PC-3 (cell line): Measurements from ENCODE around the gene TSPEAR. TPM values are rescaled to one million over a fixed set of nuclear protein-coding genes. Genes with fewer than 3 reads are reported as not detected.

Source experiments
- ATAC-seq: fragments of 200-7000 bp; cut with Tn5 transposase; 2 replicates; pipeline ENCODE4 v1.9.1; 2020; ENCODE audit warnings: mild to moderate bottlenecking, moderate library complexity
- BruUV-seq: library from RNA; stranded (reverse); fragments of 400-500 nt; replicated peaks from 2 replicates; lab custom pipeline; 2021; lab: Mats Ljungman, UMichigan
- CTCF ChIA-PET: fragments of 300-600 bp; sonication (Branson Sonifier 250); formaldehyde crosslinking; loops from one replicate; lab custom pipeline; 2022; ENCODE audit warnings: antibody characterized with exemption; lab: Charles Lee
- POLR2A ChIA-PET: fragments of 300-600 bp; sonication (Branson Sonifier 250); formaldehyde crosslinking; loops from one replicate; lab custom pipeline; 2022; ENCODE audit warnings: antibody characterized with exemption; ENCODE audit not compliant: unreplicated experiment; lab: Charles Lee
- DNase-seq: peaks from one replicate; pipeline ENCODE4 v3.0.0-alpha.2; 2015
- H2AFZ ChIP-seq: fragments of 300-600 bp; sonication (generic); 2 replicates; pipeline ENCODE4 v1.6.0; 2016; ENCODE audit warnings: antibody characterized with exemption, low read length
- H3F3A ChIP-seq: fragments of 300-600 bp; sonication (generic); one replicate; pipeline ENCODE4 v1.6.0; 2017; ENCODE audit warnings: antibody characterized with exemption, low read length, control low read depth, mild to moderate bottlenecking; ENCODE audit not compliant: unreplicated experiment
- H3K27ac ChIP-seq: fragments of 300-600 bp; sonication (generic); 2 replicates; pipeline ENCODE4 v1.5.1; 2016; ENCODE audit warnings: mild to moderate bottlenecking, low read length
- H3K27me3 ChIP-seq: fragments of 300-600 bp; sonication (generic); 2 replicates; pipeline ENCODE4 v1.6.1; 2016; ENCODE audit warnings: low read length, mixed read lengths
- H3K36me3 ChIP-seq: fragments of 300-600 bp; sonication (generic); 2 replicates; pipeline ENCODE4 v1.6.1; 2016; ENCODE audit warnings: low read depth, mixed run types, low read length, mixed read lengths
- H3K4me1 ChIP-seq: fragments of 300-600 bp; sonication (generic); 2 replicates; pipeline ENCODE4 v1.5.1; 2016; ENCODE audit warnings: low read length; ENCODE audit not compliant: insufficient read depth
- H3K4me2 ChIP-seq: fragments of 300-600 bp; sonication (generic); 2 replicates; pipeline ENCODE4 v1.6.0; 2016; ENCODE audit warnings: low read length
- H3K4me3 ChIP-seq: fragments of 300-600 bp; sonication (generic); 2 replicates; pipeline ENCODE4 v1.5.1; 2016; ENCODE audit warnings: mild to moderate bottlenecking, low read length, mixed read lengths
- H3K79me2 ChIP-seq: fragments of 300-600 bp; sonication (generic); 2 replicates; pipeline ENCODE4 v1.6.1; 2017; ENCODE audit warnings: low read length, mixed read lengths
- H3K9ac ChIP-seq: fragments of 300-600 bp; sonication (generic); 2 replicates; pipeline ENCODE4 v1.6.0; 2016; ENCODE audit warnings: mild to moderate bottlenecking, low read length
- H3K9me2 ChIP-seq: fragments of 300-600 bp; sonication (generic); replicated peaks from 2 replicates; pipeline ENCODE4 v1.6.1; 2016; ENCODE audit warnings: mixed run types, low read length, mixed read lengths
- H3K9me3 ChIP-seq: fragments of 300-600 bp; sonication (generic); 2 replicates; pipeline ENCODE4 v1.6.1; 2016; ENCODE audit warnings: low read length, mixed read lengths
- H4K20me1 ChIP-seq: fragments of 300-600 bp; sonication (generic); 2 replicates; pipeline ENCODE4 v1.6.1; 2016; ENCODE audit warnings: low read length, mixed read lengths
- CTCF ChIP-seq: fragments of 300-600 bp; sonication (generic); conservative IDR thresholded peaks from 2 replicates; pipeline ENCODE4 v1.5.1; 2017; ENCODE audit warnings: antibody characterized with exemption, low read depth, mild to moderate bottlenecking, low read length
- EZH2 ChIP-seq: fragments of 300-600 bp; sonication (generic); IDR thresholded peaks from one replicate; pipeline ENCODE4 v1.6.1; 2017; ENCODE audit warnings: antibody characterized with exemption, mild to moderate bottlenecking, low read length; ENCODE audit not compliant: unreplicated experiment
- EZH2phosphoT487 ChIP-seq: fragments of 300-600 bp; sonication (generic); IDR thresholded peaks from 2 replicates; pipeline ENCODE4 v1.6.1; 2018; ENCODE audit warnings: mild to moderate bottlenecking, antibody characterized with exemption, low read length, borderline replicate concordance
- intact Hi-C: fragments of 100-400 bp; cut with micrococcal nuclease; formaldehyde crosslinking; loops from 2 replicates; pipeline ENCODE4 v1.9.0; 2023
- total RNA-seq: library from RNA; depleted of rRNA; stranded (reverse); fragments of >200 nt; gene quantifications from 2 replicates; pipeline ENCODE4 v1.2.3, GENCODE V29; 2014

The TSPEAR gene
- total RNA-seq, 1 experiment from 2014 or later = 2.1 TPM

DNA sequence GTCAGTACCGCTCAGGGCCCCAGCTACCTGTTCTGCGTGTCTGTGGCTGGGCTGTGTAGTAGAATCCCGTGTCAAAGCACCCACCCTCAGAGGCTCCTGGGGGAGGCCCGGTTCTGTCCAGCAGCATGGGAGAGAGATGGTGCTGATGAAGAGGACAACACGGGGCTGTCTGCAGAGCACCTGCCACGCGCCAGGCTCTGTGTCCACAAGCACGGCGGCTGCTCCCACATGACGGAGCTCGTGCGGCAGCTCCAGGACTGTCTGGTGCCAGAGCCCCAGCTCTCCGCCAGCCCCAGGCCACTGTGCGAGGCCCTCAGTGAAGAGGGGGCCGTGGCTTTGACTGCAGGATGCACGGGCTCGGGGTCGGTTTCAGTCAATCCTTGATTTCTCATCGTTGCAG lies 42.0 kb upstream of the TSPEAR start:
- Histone ChIP-seq H3K36me3 (no peaks in the 10 kb centered on the region), H2AFZ (0 out of 2 replicates have a peak overlapping the region, but pooled peaks have one; percentile 12), H3K4me3 (no peak overlapping the region), H3K4me2 (peak overlapping the region; percentile 40), H3K9me2 (no peaks in the 10 kb centered on the region), H4K20me1 (no peaks in the 10 kb centered on the region), H3K9me3 (no peaks in the 10 kb centered on the region), H3K9ac (peak overlapping the region; percentile 12; the same call in 1 of the 2 replicates), H3K79me2 (peaks cover 22% of the 10 kb centered on the region), H3K4me1 (peaks cover 41% of the 10 kb centered on the region), H3K27ac (peak overlapping the region; percentile 78), H3K27me3 (no peaks in the 10 kb centered on the region), H3F3A (no peaks in the 10 kb centered on the region)
- TSS peak; percentile 85 for BruUV-seq
- TF ChIP-seq CTCF = no peak
- no peak for TF ChIP-seq EZH2phosphoT487
- no peak for TF ChIP-seq EZH2
- ChIA-PET POLR2A (interaction anchor here (0.6 to 0.7 kb wide), 3 partner anchors 17 to 648 kb away, joined by 3 to 4 read pairs (median 3); no protein-coding TSS in a partner anchor), CTCF (interaction anchor here (1.0 to 1.3 kb wide), 3 partner anchors 11 to 375 kb away, joined by 3 to 5 read pairs (median 4); no protein-coding TSS in a partner anchor)
- no peak for DNase-seq
- ATAC-seq = no peak
- intact Hi-C loops = loop anchor here (1.0 kb wide), 1 partner anchor 32 kb away; no protein-coding TSS in a partner anchor

DNA sequence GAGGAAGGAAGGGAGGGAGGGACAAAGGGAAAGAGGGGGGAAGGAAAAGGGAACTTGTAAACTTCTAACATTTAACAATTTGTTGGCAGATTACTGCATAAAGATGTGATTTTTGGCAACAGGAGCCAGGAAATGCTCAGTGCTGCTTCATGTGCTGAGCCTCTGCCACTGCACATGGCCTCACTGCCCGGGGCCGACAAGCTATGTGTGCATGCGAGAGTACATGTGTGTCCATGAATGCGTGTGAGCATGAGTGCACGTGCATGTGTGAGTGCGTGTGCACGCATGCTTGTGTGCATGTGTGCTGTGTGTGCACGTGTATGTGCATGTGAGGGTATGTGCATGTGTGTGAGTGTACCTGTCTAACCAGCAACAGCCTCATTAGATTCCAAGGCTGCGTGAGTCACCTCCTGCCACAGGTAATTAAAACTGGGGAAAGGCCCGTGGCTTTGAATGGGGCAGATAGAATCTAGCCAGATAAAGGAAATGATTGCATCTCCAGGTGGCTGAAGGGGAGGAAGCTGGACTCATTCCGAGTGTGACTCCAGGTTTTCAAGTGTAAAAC lies 41.4 kb upstream of the TSPEAR start:
- intact Hi-C loops = loop anchor here (1.0 kb wide), 1 partner anchor 33 kb away; no protein-coding TSS in a partner anchor
- Histone ChIP-seq H3K9me3 (no peaks in the 10 kb centered on the region), H3K79me2 (peaks cover 22% of the 10 kb centered on the region), H3K27me3 (no peaks in the 10 kb centered on the region), H3K9ac (peak overlapping the region; percentile 4), H3K4me1 (peaks cover 41% of the 10 kb centered on the region), H3K27ac (peak overlapping the region; percentile 78), H3K9me2 (no peaks in the 10 kb centered on the region), H3K36me3 (no peaks in the 10 kb centered on the region), H3K4me3 (peak overlapping the region; percentile 3; the same call in 1 of the 2 replicates), H3F3A (no peaks in the 10 kb centered on the region), H4K20me1 (no peaks in the 10 kb centered on the region), H3K4me2 (peak overlapping the region; percentile 61), H2AFZ (peak overlapping the region; percentile 12)
- DNase-seq = peak; percentile 98
- POLR2A ChIA-PET = interaction anchor here (0.6 to 0.7 kb wide), 3 partner anchors 17 to 649 kb away, joined by 3 to 4 read pairs (median 3); no protein-coding TSS in a partner anchor
- BruUV-seq = no TSS peak
- CTCF ChIA-PET = interaction anchor here (1.0 to 1.3 kb wide), 3 partner anchors 10 to 376 kb away, joined by 3 to 5 read pairs (median 4); no protein-coding TSS in a partner anchor
- ATAC-seq = peak; percentile 93
- peak; percentile 37 for TF ChIP-seq CTCF
- TF ChIP-seq EZH2phosphoT487 = no peak
